ENCODE results near the gene LPP. TPM values are rescaled to one million over a fixed set of nuclear protein-coding genes. Genes with fewer than 3 reads are reported as not detected.

Gene LPP
- total and polyA plus RNA-seq, 8 donors, result 8.0 to 885 (median 305) TPM

DNA sequence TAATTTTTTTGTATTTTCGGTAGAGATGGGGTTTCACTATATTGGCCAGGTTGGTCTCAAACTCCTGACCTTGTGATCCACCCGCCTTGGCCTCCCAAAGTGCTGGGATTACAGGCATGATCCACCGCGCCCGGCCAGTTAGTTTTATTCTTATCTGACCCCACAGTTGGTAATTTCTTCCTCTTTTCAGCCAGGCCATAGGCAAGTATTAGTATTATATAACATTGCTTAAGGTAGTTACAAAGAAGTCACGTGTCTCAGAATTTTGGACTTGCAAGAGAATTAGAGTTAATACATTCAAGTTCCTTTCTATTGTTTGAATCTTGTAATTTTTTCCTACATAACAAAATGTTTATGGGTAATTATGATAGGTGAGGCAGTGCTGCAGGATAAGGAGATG is 334.8 kb downstream of the LPP start:
- Histone ChIP-seq H3K9me3 (no peaks in the 10 kb centered on the region), H3K4me1 (peaks cover 0 to 39% (median 16%) of the 10 kb centered on the region in 4 donors), H3K27ac (no peak overlapping the region), H3K27me3 (no peaks in the 10 kb centered on the region), H3K36me3 (peaks cover 5 to 46% (median 25%) of the 10 kb centered on the region in 4 donors), H3K4me3 (no peak overlapping the region)
- intact Hi-C loops (cut with DNase I; ENCODE audit: low total_unique reads), result no loop called here
- TF ChIP-seq POLR2A (IDR thresholded peaks at IDR 0.05), result no peak
- no peak for TF ChIP-seq EP300 (IDR thresholded peaks at IDR 0.05)
- no peak for TF ChIP-seq CTCF (IDR thresholded peaks at IDR 0.05)
- no peak for TF ChIP-seq POLR2AphosphoS5 (IDR thresholded peaks at IDR 0.05)
- no peak for DNase-seq
- 94 to 100% (median 96%) methylated on average over 6 of the region's 6 CpGs for WGBS, 5 donors

DNA sequence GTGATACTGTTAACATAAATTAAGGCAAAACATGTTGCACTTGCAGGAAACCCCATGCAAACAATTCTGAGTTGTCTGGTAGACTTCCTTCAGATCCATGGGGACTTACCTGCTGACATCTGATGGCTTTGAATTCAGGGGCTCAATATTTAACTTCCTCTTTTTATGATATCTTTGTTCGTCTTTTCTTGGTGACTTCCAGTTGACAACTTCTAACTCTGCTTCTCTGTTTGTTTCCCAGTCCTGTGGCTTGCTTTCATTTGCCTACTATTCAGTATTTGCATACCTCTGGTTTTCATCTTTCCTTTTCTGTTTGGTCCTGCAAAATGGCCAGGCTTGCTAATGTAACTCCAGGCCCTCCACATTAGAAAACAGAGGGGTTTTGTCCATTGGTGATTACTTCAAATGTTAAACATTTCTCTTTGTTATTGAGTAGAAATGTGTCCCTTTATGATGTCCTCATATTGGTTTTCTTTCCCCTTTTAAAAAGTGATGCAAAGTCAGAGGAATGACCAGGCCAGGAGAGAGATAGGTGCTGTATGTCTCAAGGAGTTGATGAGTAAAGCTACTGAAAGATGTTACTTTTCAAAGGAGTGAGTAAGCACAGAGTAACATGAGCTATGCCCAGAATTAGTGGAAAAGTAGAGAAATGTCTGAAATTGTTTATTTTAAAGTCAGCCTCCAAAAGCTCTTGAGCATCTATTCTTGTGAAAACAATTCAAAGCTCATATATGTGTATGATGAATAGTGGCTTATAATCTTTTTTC is 335.9 kb downstream of the LPP start:
- Histone ChIP-seq H3K36me3 (peaks cover 4 to 40% (median 19%) of the 10 kb centered on the region in 4 donors), H3K4me3 (no peak overlapping the region), H3K27me3 (no peaks in the 10 kb centered on the region), H3K27ac (peak overlapping the region in 3 of 5 donors; percentile 0 to 55 (median 48)), H3K9me3 (no peaks in the 10 kb centered on the region), H3K4me1 (peaks cover 0 to 39% (median 15%) of the 10 kb centered on the region in 4 donors)
- intact Hi-C loops (cut with DNase I; ENCODE audit: low total_unique reads), result no loop called here
- no peak for DNase-seq
- TF ChIP-seq CTCF (IDR thresholded peaks at IDR 0.05) (no peak), POLR2AphosphoS5 (IDR thresholded peaks at IDR 0.05) (no peak)
- 64 to 91% (median 82%) methylated on average over 1 of the region's 1 CpG for WGBS, 5 donors

- Histone ChIP-seq H3K36me3 (peaks cover 0 to 34% (median 14%) of the 10 kb centered on the region in 4 donors), H3K9me3 (no peaks in the 10 kb centered on the region), H3K4me1 (peaks cover 0 to 39% (median 15%) of the 10 kb centered on the region in 4 donors), H3K4me3 (no peak overlapping the region), H3K27ac (peak overlapping the region in 3 of 5 donors; percentile 0 to 55 (median 48)), H3K27me3 (no peaks in the 10 kb centered on the region)
- DNase-seq, result no peak
- TF ChIP-seq POLR2A (IDR thresholded peaks at IDR 0.05), result no peak
- TF ChIP-seq EP300 (IDR thresholded peaks at IDR 0.05), result no peak
- no peak for TF ChIP-seq CTCF (IDR thresholded peaks at IDR 0.05)
- TF ChIP-seq POLR2AphosphoS5 (IDR thresholded peaks at IDR 0.05), result no peak
- WGBS, 5 donors, result 96 to 98% (median 96%) methylated on average over 11 of the region's 11 CpGs
- intact Hi-C loops (cut with DNase I; ENCODE audit: low total_unique reads), result no loop called here
Observed at GRCh38 chr3:188490416-188490815, 336.5 kb downstream of the LPP start.

GRCh38 chr3:188491276-188491687 is 337.3 kb downstream of the LPP start:
- H3K27me3 ChIP-seq, result no peaks in the 10 kb centered on the region
- DNase-seq, result no peak
- H3K9me3 ChIP-seq, result no peaks in the 10 kb centered on the region
- peaks cover 0 to 27% (median 10%) of the 10 kb centered on the region in 4 donors for H3K36me3 ChIP-seq
- peak overlapping the region in 3 of 5 donors; percentile 11 to 48 (median 47) for H3K27ac ChIP-seq
- intact Hi-C loops (cut with DNase I; ENCODE audit: low total_unique reads), result no loop called here
- peaks cover 0 to 39% (median 15%) of the 10 kb centered on the region in 4 donors for H3K4me1 ChIP-seq
- whole genome bisulfite sequencing, 5 donors, result 52 to 83% (median 65%) methylated on average over 1 of the region's 1 CpG
- H3K4me3 ChIP-seq, result no peak overlapping the region
- no peak for TF ChIP-seq POLR2AphosphoS5 (IDR thresholded peaks at IDR 0.05)

GRCh38 chr3:188496390-188496789 is 342.4 kb downstream of the LPP start:
- peaks cover 0 to 8% (median 5%) of the 10 kb centered on the region in 4 donors for H3K4me1 ChIP-seq
- intact Hi-C loops (cut with DNase I; ENCODE audit: low total_unique reads), result no loop called here
- 78 to 97% (median 92%) methylated on average over 3 of the region's 3 CpGs for WGBS, 5 donors

More at GRCh38 chr3:188496390-188496789, 342.4 kb downstream of the LPP start:
- Histone ChIP-seq H3K36me3 (peaks cover 0 to 14% (median 0%) of the 10 kb centered on the region in 4 donors), H3K4me3 (no peak overlapping the region), H3K27me3 (no peaks in the 10 kb centered on the region), H3K27ac (no peak overlapping the region), H3K9me3 (no peaks in the 10 kb centered on the region)
- DNase-seq, result no peak
- TF ChIP-seq POLR2A (IDR thresholded peaks at IDR 0.05), result no peak
- no peak for TF ChIP-seq POLR2AphosphoS5 (IDR thresholded peaks at IDR 0.05)
- no peak for TF ChIP-seq CTCF (IDR thresholded peaks at IDR 0.05)
- no peak for TF ChIP-seq EP300 (IDR thresholded peaks at IDR 0.05)

Data from stomach (tissue), 9 donors.